ENCODE data around the gene HDHD2.
A peak's percentile ranks its signal among the peaks of the same experiment; 100 is the strongest.

HDHD2 gene

DNA sequence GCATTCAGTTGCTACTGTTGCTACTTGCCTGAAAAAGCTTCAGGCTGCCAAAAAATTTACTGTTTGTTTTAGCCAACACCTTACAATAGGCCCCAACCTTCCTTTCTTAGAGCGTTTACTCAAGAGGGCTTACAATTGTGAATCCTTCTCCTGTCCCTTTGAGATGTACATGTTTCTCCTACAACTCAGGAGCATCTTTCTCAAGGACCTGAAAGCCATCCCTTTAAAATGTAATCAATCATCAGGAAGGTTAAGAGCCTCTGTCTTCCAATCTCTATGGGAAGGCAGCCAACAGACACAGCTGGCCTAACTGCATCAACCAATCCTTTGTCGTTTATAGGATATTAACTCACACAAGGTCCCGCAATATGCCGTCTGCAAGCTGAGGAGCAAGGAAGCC is 29.2 kb upstream of the HDHD2 start:
- no peak for TF ChIP-seq CTCF (conservative IDR thresholded peaks at IDR 0.05; ENCODE audit: control insufficient read depth, insufficient read depth, low read depth, low read length)
- peak; percentile 6 for DNase-seq (ENCODE audit: low read depth)
- H3K4me3 ChIP-seq (ENCODE audit: control insufficient read depth, low read depth, low read length) = no peak overlapping the region

DNA sequence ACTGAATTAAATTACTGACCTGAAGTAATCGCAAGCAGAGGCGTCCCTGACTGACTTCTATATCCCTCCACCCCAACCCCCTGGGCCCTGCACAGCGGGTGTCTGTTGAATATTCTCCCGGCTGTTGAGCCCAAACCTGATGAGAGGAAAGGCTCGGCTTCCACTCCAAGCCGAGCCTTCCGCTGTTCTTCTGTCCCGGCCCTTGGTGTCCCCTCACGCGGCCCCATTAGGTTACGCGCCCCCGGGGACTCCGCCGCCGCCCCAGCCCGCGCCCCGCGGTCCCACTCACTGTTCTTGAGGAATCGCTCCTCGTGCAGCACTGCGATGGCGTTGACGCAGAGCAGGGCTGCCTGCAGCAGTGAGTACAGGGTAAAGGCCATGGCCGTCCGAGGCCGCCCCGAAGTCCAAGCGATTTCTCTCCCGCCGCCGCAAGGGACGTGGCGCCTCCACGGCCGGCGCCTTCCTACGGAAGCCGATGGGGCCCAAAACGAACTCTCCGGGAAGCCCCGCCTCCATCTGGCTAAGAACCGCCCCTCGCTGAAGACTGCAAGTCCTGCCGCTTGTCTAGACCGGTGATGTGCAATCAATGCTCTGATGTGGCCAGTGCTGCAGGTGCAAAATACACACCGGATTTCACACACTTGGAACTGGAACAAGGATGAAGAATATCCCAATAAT is 25.7 kb upstream of the HDHD2 start, which contains the start of gene IER3IP1:
Gene IER3IP1, minus strand, starts transcription at position 467 of the 678 bp plus-strand sequence. Its CDS starts 87 bp downstream, at position 380.
- no peak for TF ChIP-seq CTCF (conservative IDR thresholded peaks at IDR 0.05; ENCODE audit: control insufficient read depth, insufficient read depth, low read depth, low read length)
- peak; percentile 91 for DNase-seq (ENCODE audit: low read depth)
- peak within 1 kb of the TSS; percentile 93 for H3K4me3 ChIP-seq (ENCODE audit: control insufficient read depth, low read depth, low read length)

- TF ChIP-seq CTCF (conservative IDR thresholded peaks at IDR 0.05; ENCODE audit: control insufficient read depth, insufficient read depth, low read depth, low read length) = no peak
- peak overlapping the region; percentile 93 for H3K4me3 ChIP-seq (ENCODE audit: control insufficient read depth, low read depth, low read length)
- DNase-seq (ENCODE audit: low read depth) = no peak
Measured at GRCh38 chr18:47175283-47175897, 25.1 kb upstream of the HDHD2 start.

DNA sequence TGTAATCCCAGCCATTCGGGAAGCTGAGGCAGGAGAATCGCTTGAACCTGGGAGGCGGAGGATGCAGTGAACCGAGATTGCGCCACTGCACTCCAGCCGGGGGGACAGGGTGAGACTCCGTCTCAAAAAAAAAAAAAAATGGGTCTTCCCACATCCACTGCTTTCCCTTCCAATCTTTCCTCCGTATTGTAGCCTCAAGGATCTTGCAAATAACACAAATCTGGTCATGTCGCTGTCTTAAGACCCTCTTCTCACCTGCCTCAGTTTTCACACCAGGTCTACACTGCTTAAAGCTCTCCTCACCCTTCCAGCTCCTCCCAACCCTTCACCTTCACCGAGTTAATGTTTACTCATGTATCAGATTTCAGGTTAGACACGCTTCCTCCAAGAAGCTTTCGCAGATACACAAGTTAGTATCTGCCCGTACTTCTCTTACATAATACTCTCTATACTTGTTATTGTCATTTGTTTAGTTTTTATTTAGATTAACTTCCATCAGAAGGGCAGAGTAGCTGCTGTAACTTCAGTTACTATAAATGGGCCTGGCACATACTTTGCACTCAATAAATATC is 24.3 kb upstream of the HDHD2 start:
- no peak for DNase-seq (ENCODE audit: low read depth)
- H3K4me3 ChIP-seq (ENCODE audit: control insufficient read depth, low read depth, low read length) = peak overlapping the region; percentile 93
- no peak for TF ChIP-seq CTCF (conservative IDR thresholded peaks at IDR 0.05; ENCODE audit: control insufficient read depth, insufficient read depth, low read depth, low read length)

GRCh38 chr18:47172476-47172875 is 22.2 kb upstream of the HDHD2 start:
- no peak for TF ChIP-seq CTCF (conservative IDR thresholded peaks at IDR 0.05; ENCODE audit: control insufficient read depth, insufficient read depth, low read depth, low read length)
- H3K4me3 ChIP-seq (ENCODE audit: control insufficient read depth, low read depth, low read length) = no peak overlapping the region
- DNase-seq (ENCODE audit: low read depth) = no peak

DNA sequence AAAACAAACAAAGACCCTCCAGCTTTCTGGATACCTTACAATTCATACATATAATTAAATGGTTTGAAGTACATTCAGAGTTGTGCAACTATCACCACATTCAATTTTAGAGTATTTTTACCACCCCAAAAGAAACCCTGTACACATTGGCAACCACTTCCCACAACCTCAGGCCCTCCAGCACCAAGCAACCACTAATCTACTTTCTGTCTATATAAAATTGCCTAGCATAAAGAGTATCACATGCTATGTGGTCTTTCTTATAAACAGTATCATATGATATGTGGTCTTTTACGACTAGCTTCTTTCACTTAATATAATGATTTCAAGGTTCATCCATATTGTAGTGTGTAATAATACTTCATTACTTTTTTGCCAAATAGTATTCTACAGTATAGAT is 18.6 kb upstream of the HDHD2 start:
- no peak for DNase-seq (ENCODE audit: low read depth)
- no peak overlapping the region for H3K4me3 ChIP-seq (ENCODE audit: control insufficient read depth, low read depth, low read length)
- no peak for TF ChIP-seq CTCF (conservative IDR thresholded peaks at IDR 0.05; ENCODE audit: control insufficient read depth, insufficient read depth, low read depth, low read length)

All from fibroblast of mammary gland (primary cell).